Activated CD4-positive, alpha-beta T cell treated with anti-CD3 and anti-CD28 coated beads for 48 hours (primary cell): Measurements from ENCODE around the gene BMP2.

Experiments
- DNase-seq: peaks from one replicate; pipeline ENCODE4 v3.0.0-alpha.2; 2020

BMP2 gene

GRCh38 chr20:6768228-6769140 lies 998 bp downstream of the BMP2 start:
- peak; percentile 4 for DNase-seq

- DNase-seq, result no peak
Observed at GRCh38 chr20:6769903-6770785, 2.7 kb downstream of the BMP2 start.

- no peak for DNase-seq
Observed at GRCh38 chr20:6770786-6771100, 3.3 kb downstream of the BMP2 start.

- DNase-seq, result no peak
Observed at GRCh38 chr20:6780433-6781190, 13.1 kb downstream of the BMP2 start.

- DNase-seq, result no peak
Observed at GRCh38 chr20:6783752-6784151, 16.3 kb downstream of the BMP2 start.

GRCh38 chr20:6784210-6784631 lies 16.7 kb downstream of the BMP2 start:
- DNase-seq, result no peak

GRCh38 chr20:6784767-6785166 lies 17.3 kb downstream of the BMP2 start:
- DNase-seq, result no peak

GRCh38 chr20:6786548-6786947 lies 19.1 kb downstream of the BMP2 start:
- no peak for DNase-seq

- DNase-seq, result no peak
Observed at GRCh38 chr20:6792789-6793188, 25.3 kb downstream of the BMP2 start.

GRCh38 chr20:6802227-6802626 lies 34.7 kb downstream of the BMP2 start:
- no peak for DNase-seq

GRCh38 chr20:6806275-6806674 lies 38.8 kb downstream of the BMP2 start:
- no peak for DNase-seq

GRCh38 chr20:6811262-6812035 lies 44.0 kb downstream of the BMP2 start:
- no peak for DNase-seq

GRCh38 chr20:6812530-6812929 lies 45.0 kb downstream of the BMP2 start:
- no peak for DNase-seq

GRCh38 chr20:6814945-6815344 lies 47.5 kb downstream of the BMP2 start:
- DNase-seq, result no peak

- no peak for DNase-seq
Observed at GRCh38 chr20:6818033-6818808, 50.7 kb downstream of the BMP2 start.

GRCh38 chr20:6819599-6819998 lies 52.1 kb downstream of the BMP2 start:
- no peak for DNase-seq

GRCh38 chr20:6824401-6824800 lies 56.9 kb downstream of the BMP2 start:
- DNase-seq, result no peak

- DNase-seq, result no peak
Observed at GRCh38 chr20:6827472-6827871, 60.0 kb downstream of the BMP2 start.

- peak; percentile 55 for DNase-seq
Observed at GRCh38 chr20:6828794-6829423, 61.4 kb downstream of the BMP2 start.

- DNase-seq, result no peak
Observed at GRCh38 chr20:6829510-6830116, 62.1 kb downstream of the BMP2 start.
